Urinary bladder (tissue), 4 donors: Measurements from ENCODE around the gene CRISPLD2. TPM values are rescaled to one million over a fixed set of nuclear protein-coding genes. Genes with fewer than 3 reads are reported as not detected.
"Not testable (repeated sequence)": the region's sequence is repeated elsewhere in the genome, so short reads cannot be mapped to it uniquely, and the experiment has no call there.

Source experiments
- DNase-seq: peaks from one replicate; pipeline ENCODE4 v3.0.0-alpha.2; 2015; ENCODE audit errors: extremely low spot score
- H3K27ac ChIP-seq: one replicate; pipeline ENCODE4 v1.5.1; 2013; ENCODE audit warnings: low read depth, mild to moderate bottlenecking, moderate library complexity
- H3K36me3 ChIP-seq: one replicate; pipeline ENCODE4 v1.6.1; 2013; ENCODE audit warnings: mild to moderate bottlenecking, moderate library complexity; ENCODE audit not compliant: insufficient read depth
- H3K4me1 ChIP-seq: one replicate; pipeline ENCODE4 v1.6.1; 2013; ENCODE audit warnings: mild to moderate bottlenecking, moderate library complexity; ENCODE audit not compliant: insufficient read depth
- H3K4me3 ChIP-seq: one replicate; pipeline ENCODE4 v1.5.1; 2013; ENCODE audit warnings: low read depth, low read length
- WGBS: extraction: QIAGEN DNeasy Blood & Tissue Kit; methylation state at CpG from one replicate; pipeline ENCODE4 v1.1.7; 2013; 5-methylcytosine and 5-hydroxymethylcytosine counted together
- polyA plus RNA-seq: library from polyadenylated mRNA; stranded (reverse); fragments of 200-250 nt; gene quantifications from one replicate; pipeline ENCODE4 v1.2.3, GENCODE V29; 2013
- total RNA-seq: library from RNA; depleted of rRNA; stranded (reverse); fragments of >200 nt; gene quantifications from one replicate; pipeline ENCODE4 v1.2.3, GENCODE V29; 2014
- donor health status: healthy with polysubstance abuse.
- donor health status: healthy.

Gene CRISPLD2
- total and polyA plus RNA-seq, 2 donors, result 69.1 to 228 TPM

DNA sequence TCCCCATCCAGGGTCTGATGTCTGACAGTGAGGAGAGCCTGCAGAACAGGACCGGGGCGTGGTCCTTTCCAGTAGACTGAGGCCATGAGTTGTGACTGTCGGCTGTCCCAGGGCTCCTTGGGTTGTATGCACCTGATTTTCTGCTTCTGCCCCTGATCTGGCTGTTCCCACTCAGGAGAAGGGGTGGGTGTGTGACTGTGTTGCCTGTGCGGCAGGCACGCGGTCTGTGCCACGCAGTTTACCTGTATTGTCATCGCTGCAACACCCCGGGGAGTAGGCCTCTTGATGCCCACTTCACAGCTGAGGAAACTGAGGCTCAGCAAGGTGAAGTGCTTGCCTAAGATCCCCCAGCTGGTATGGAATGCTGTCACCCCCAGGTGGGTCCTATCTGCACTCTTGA, 1.4 kb downstream of the CRISPLD2 start:
- WGBS, result 53% methylated on average over 9 of the region's 9 CpGs
- DNase-seq, result no peak
- Histone ChIP-seq H3K27ac (peak overlapping the region; percentile 44), H3K4me3 (peak overlapping the region; percentile 61), H3K4me1 (no peaks in the 10 kb centered on the region), H3K36me3 (no peaks in the 10 kb centered on the region)

GRCh38 chr16:84821728-84822689, 2.2 kb downstream of the CRISPLD2 start:
- Histone ChIP-seq H3K4me1 (no peaks in the 10 kb centered on the region), H3K4me3 (peak overlapping the region; percentile 61), H3K36me3 (no peaks in the 10 kb centered on the region), H3K27ac (peak overlapping the region; percentile 65)
- DNase-seq, result no peak
- WGBS, result 38% methylated on average over 13 of the region's 13 CpGs

- H3K4me1 ChIP-seq, result no peaks in the 10 kb centered on the region
- no peak for DNase-seq
- peak overlapping the region; percentile 61 for H3K4me3 ChIP-seq
- WGBS, result 81% methylated on average over 6 of the region's 6 CpGs
- H3K27ac ChIP-seq, result peak overlapping the region; percentile 13
- no peaks in the 10 kb centered on the region for H3K36me3 ChIP-seq
Measured at GRCh38 chr16:84822990-84823389, 3.2 kb downstream of the CRISPLD2 start.

- H3K27ac ChIP-seq, result peak overlapping the region; percentile 13
- 49% methylated on average over 8 of the region's 8 CpGs for WGBS
- no peaks in the 10 kb centered on the region for H3K36me3 ChIP-seq
- H3K4me1 ChIP-seq, result no peaks in the 10 kb centered on the region
- DNase-seq, result no peak
- H3K4me3 ChIP-seq, result peak overlapping the region; percentile 61
Measured at GRCh38 chr16:84823484-84823883, 3.7 kb downstream of the CRISPLD2 start.

DNA sequence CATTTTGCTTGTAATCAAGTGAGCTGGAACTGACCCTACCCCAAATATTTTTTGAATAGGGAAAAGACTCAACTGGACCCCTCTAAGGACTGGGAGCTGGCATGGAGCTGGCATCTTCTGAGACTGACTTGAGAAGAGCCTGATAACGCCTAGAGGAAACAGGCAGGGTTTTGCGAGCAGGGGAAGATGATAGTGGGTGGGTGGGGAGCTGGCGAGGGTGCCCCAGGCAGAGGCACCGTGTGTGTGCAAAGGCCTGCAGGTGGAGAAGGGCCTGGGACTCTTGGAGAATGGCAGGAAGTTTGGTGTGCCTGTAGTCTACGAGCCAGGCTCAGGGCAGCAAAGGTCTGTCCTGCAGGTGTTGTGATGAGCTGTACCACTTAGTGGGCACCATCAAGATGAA, 4.1 kb downstream of the CRISPLD2 start:
- Histone ChIP-seq H3K4me1 (no peaks in the 10 kb centered on the region), H3K27ac (peak overlapping the region; percentile 43), H3K36me3 (no peaks in the 10 kb centered on the region), H3K4me3 (peak overlapping the region; percentile 61)
- DNase-seq, result no peak
- WGBS, result 56% methylated on average over 5 of the region's 5 CpGs

- H3K4me3 ChIP-seq, result no peak overlapping the region
- WGBS, result 73% methylated on average over 8 of the region's 8 CpGs
- no peak for DNase-seq
- H3K4me1 ChIP-seq, result no peaks in the 10 kb centered on the region
- H3K36me3 ChIP-seq, result no peaks in the 10 kb centered on the region
- peak overlapping the region; percentile 79 for H3K27ac ChIP-seq
Measured at GRCh38 chr16:84825896-84826557, 6.2 kb downstream of the CRISPLD2 start.

DNA sequence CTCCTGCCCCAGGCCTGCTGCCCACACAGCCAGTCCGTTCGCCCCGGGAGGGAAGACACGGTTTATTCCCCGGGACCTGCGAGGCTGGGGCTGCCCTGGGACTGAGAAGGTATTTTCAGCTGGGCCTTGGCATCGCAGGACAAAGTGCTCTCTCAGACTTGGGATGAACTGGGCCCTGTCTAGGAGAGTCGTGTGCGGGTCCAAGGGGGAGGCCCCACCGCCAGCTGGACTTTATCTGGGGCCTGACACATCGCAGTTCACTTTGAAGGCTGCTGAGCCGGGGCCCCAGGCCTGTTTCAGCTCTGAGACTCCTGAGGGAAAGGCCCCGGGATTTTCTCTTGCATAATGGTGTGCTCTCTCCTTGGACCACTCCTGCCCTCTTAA, 6.8 kb downstream of the CRISPLD2 start:
- Histone ChIP-seq H3K27ac (peak overlapping the region; percentile 79), H3K4me3 (no peak overlapping the region), H3K4me1 (no peaks in the 10 kb centered on the region), H3K36me3 (no peaks in the 10 kb centered on the region)
- DNase-seq, result no peak
- WGBS, result 30% methylated on average over 13 of the region's 13 CpGs

GRCh38 chr16:84827131-84827574, 7.4 kb downstream of the CRISPLD2 start:
- Histone ChIP-seq H3K4me1 (no peaks in the 10 kb centered on the region), H3K4me3 (no peak overlapping the region), H3K27ac (peak overlapping the region; percentile 72), H3K36me3 (no peaks in the 10 kb centered on the region)
- 40% methylated on average over 16 of the region's 16 CpGs for WGBS
- no peak for DNase-seq

GRCh38 chr16:84827897-84828296, 8.1 kb downstream of the CRISPLD2 start:
- Histone ChIP-seq H3K4me1 (no peaks in the 10 kb centered on the region), H3K4me3 (no peak overlapping the region), H3K27ac (peak overlapping the region; percentile 28), H3K36me3 (no peaks in the 10 kb centered on the region)
- no peak for DNase-seq
- 70% methylated on average over 15 of the region's 15 CpGs for WGBS

GRCh38 chr16:84828322-84828721, 8.5 kb downstream of the CRISPLD2 start:
- no peak for DNase-seq
- 54% methylated on average over 5 of the region's 5 CpGs for WGBS
- Histone ChIP-seq H3K36me3 (no peaks in the 10 kb centered on the region), H3K27ac (peak overlapping the region; percentile 25), H3K4me1 (no peaks in the 10 kb centered on the region), H3K4me3 (no peak overlapping the region)

DNA sequence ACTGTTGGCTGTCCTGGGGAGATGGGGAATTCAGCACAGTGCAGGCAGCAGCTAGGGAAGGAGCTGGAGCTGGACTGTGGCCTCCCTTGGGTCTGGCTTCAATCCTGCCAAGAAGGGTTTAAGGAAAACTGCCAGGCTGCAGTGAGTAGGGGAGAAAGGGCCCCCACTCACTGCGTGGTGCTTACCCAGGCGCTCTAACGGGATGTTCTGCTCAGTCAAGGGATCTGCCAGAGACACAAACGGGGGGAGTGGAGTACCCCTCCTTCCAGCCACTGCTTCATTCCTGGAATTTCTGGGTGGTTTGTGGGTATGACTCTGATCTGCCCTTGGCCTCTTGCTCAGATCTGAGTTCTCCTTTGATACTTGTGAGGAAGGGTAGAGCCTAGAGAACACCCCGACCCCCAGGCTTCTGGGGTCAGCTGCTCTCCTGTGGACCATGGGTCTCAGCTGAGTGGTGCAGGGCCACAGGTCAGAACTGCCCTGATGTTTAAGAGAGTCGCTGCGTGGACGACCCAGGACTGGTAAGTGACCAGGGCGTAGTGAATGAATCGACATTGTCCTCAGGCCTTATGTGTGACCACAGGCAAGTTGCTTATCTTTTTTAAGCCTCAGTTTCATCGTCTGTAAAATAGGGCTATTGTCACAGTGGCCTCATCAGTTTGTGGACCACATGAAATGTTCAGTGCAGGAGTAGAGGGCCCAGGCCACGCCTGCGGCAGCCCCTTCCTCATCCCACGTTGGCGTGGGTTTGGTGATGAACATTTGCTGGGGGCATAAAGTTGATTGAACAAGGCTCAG, 9.6 kb downstream of the CRISPLD2 start:
- no peak for DNase-seq
- peaks cover 3% of the 10 kb centered on the region for H3K4me1 ChIP-seq
- no peak overlapping the region for H3K4me3 ChIP-seq
- H3K36me3 ChIP-seq, result no peaks in the 10 kb centered on the region
- H3K27ac ChIP-seq, result peak overlapping the region; percentile 70
- WGBS, result 54% methylated on average over 15 of the region's 15 CpGs

GRCh38 chr16:84830765-84831384, 11.1 kb downstream of the CRISPLD2 start:
- Histone ChIP-seq H3K27ac (peak overlapping the region; percentile 43), H3K4me3 (no peak overlapping the region), H3K4me1 (peaks cover 5% of the 10 kb centered on the region), H3K36me3 (no peaks in the 10 kb centered on the region)
- WGBS, result 87% methylated on average over 13 of the region's 13 CpGs
- DNase-seq, result no peak

- H3K27ac ChIP-seq, result peak overlapping the region; percentile 84
- 69% methylated on average over 10 of the region's 10 CpGs for WGBS
Measured at GRCh38 chr16:84831728-84832127, 11.9 kb downstream of the CRISPLD2 start.

More at GRCh38 chr16:84831728-84832127, 11.9 kb downstream of the CRISPLD2 start:
- not testable (repeated sequence) for H3K36me3 ChIP-seq, H3K4me3 ChIP-seq, DNase-seq, H3K4me1 ChIP-seq
